GM21447 (cell line): ENCODE data around the gene A3GALT2.
"Not testable (repeated sequence)": the region's sequence is repeated elsewhere in the genome, so short reads cannot be mapped to it uniquely, and the experiment has no call there.

Source experiments
- ATAC-seq: cut with Tn5 transposase; IDR thresholded peaks from one replicate; pipeline ENCODE4 v1.9.1; 2021; ENCODE audit not compliant: unreplicated experiment

A3GALT2 gene

GRCh38 chr1:33317354-33317753 is 3.5 kb downstream of the A3GALT2 start:
- no peak for ATAC-seq

- no peak for ATAC-seq
Measured at GRCh38 chr1:33316601-33317000, 4.3 kb downstream of the A3GALT2 start.

GRCh38 chr1:33314416-33314815 is 6.5 kb downstream of the A3GALT2 start:
- no peak for ATAC-seq

- ATAC-seq = no peak
Measured at GRCh38 chr1:33312413-33312749, 8.5 kb downstream of the A3GALT2 start.

- ATAC-seq = no peak
Measured at GRCh38 chr1:33311706-33312412, 9.0 kb downstream of the A3GALT2 start.

GRCh38 chr1:33310702-33311101 is 10.2 kb downstream of the A3GALT2 start:
- ATAC-seq = no peak

GRCh38 chr1:33309351-33309750 is 11.5 kb downstream of the A3GALT2 start:
- ATAC-seq = not testable (repeated sequence)

GRCh38 chr1:33307494-33307864 is 13.4 kb downstream of the A3GALT2 start:
- no peak for ATAC-seq

- no peak for ATAC-seq
Measured at GRCh38 chr1:33306653-33307493, 14.0 kb downstream of the A3GALT2 start.

GRCh38 chr1:33305816-33306652 is 14.9 kb downstream of the A3GALT2 start:
- no peak for ATAC-seq

- ATAC-seq = no peak
Measured at GRCh38 chr1:33305016-33305415, 15.9 kb downstream of the A3GALT2 start.

- ATAC-seq = no peak
Measured at GRCh38 chr1:33302325-33302724, 18.6 kb downstream of the A3GALT2 start.

GRCh38 chr1:33301273-33301984 is 19.5 kb downstream of the A3GALT2 start:
- no peak for ATAC-seq

- no peak for ATAC-seq
Measured at GRCh38 chr1:33300673-33301072, 20.2 kb downstream of the A3GALT2 start.

- ATAC-seq = no peak
Measured at GRCh38 chr1:33299461-33300155, 21.3 kb downstream of the A3GALT2 start.

GRCh38 chr1:33298623-33299277 is 22.1 kb downstream of the A3GALT2 start:
- ATAC-seq = no peak

GRCh38 chr1:33297911-33298622 is 22.8 kb downstream of the A3GALT2 start:
- no peak for ATAC-seq

GRCh38 chr1:33296824-33297223 is 24.1 kb downstream of the A3GALT2 start:
- no peak for ATAC-seq

- no peak for ATAC-seq
Measured at GRCh38 chr1:33296082-33296458, 24.8 kb downstream of the A3GALT2 start.
